DMS53 (cell line): Measurements from ENCODE around the gene CALD1.

Source experiments
- DNase-seq: peaks from one replicate; lab custom pipeline; 2025; lab: John Stamatoyannopoulos, UW

CALD1 gene

GRCh38 chr7:134761266-134761665 is 18.2 kb upstream of the CALD1 start:
- DNase-seq = no peak

GRCh38 chr7:134763960-134764359 is 15.5 kb upstream of the CALD1 start:
- DNase-seq = no peak

DNA sequence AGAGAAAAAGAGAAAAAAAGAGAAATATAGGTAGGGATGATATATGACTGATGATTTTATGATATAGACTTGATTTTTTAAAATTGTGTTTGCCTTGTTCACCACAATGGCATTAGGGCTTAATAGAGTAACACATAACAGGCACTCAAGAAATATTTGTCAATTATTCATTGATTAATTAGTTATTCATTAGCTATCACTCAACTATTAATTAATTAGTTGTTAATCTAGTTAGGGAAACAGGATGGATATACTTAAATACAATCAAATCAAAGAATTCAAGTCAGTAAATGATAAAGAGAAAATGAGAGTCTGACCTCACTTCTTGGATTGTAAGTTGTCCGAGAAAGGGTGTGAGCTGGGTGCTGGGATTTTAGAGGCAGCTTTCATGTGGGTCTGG is 15.1 kb upstream of the CALD1 start:
- no peak for DNase-seq

GRCh38 chr7:134766779-134767519 is 12.5 kb upstream of the CALD1 start:
- peak; percentile 20 for DNase-seq

DNA sequence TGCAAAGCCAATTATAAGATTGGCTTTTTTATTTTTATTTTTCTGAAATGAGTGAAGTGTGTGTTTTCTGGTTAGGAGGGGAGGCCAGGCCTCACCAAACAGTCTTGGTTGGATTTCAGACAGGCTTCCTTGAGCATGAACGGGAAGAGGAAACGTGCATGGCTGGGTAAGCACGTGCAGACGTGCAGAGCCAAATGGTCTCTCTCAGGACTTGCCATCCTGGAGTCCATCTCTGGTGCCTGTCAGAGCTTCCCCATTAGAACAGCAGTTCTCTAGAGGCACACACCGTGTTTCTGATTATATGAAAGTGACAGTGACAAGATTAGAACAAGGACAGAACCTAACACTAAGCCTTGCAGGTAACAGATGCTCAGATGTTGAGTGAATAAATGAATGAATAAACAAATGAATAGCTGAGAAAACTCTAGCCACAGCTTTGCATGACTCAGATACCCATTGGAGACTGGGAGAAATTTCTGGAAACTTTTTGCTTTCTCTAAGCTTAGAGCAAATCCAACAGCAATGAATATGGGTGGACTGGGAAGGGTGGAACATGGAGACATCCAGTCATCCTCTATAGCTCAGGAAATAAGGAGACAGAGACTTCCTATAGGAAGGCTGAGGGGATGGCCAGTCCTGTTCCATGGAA is 11.8 kb upstream of the CALD1 start:
- DNase-seq = peak; percentile 34

DNA sequence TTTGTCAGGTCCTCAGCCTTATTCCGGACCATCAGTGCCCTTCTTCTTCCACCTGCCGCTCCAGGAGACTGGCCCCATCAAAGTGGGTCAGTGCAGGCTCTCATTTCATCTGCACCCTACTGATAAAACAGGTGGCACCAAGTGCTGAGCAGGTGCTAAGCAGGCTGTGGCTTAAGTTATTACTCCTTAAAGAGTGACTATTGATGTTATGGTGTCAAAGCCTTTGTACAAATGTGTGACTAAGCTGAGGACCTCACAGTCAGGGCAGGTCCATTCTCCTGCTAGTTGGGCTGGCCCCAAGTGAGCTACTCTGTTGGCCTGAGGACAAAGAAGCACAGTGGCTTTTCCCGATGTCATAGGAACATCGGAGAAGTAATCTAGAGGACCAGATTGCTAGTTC is 11.2 kb upstream of the CALD1 start:
- DNase-seq = peak; percentile 70

GRCh38 chr7:134770676-134771075 is 8.8 kb upstream of the CALD1 start:
- peak; percentile 33 for DNase-seq

GRCh38 chr7:134771111-134771510 is 8.3 kb upstream of the CALD1 start:
- DNase-seq = no peak

GRCh38 chr7:134771889-134772288 is 7.5 kb upstream of the CALD1 start:
- peak; percentile 84 for DNase-seq

- no peak for DNase-seq
These were observed 7.0 kb upstream of the CALD1 start for GRCh38 chr7:134772401-134772800.

DNA sequence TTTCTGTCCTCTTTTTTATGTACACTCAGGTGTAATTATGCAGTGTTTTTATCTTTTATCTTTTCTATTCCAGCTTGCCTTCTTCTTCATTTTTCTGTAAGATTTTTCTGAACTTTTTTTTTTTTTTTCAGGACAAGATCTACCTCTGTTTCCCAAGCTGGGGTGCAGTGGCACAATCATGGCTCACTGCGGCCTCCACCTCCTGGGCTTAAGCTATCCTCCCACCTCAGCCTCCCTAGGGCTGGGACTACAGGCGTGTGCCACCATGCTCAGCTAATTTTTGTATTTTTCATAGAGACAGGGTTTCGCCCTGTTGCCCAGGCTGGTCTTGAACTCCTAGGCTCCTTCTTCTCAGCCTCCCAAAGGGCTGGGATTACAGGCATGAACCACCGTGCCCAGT is 6.3 kb upstream of the CALD1 start:
- no peak for DNase-seq

- DNase-seq = no peak
These were observed 5.3 kb upstream of the CALD1 start for GRCh38 chr7:134774119-134774518.

GRCh38 chr7:134777470-134777869 is 2.0 kb upstream of the CALD1 start:
- no peak for DNase-seq

DNA sequence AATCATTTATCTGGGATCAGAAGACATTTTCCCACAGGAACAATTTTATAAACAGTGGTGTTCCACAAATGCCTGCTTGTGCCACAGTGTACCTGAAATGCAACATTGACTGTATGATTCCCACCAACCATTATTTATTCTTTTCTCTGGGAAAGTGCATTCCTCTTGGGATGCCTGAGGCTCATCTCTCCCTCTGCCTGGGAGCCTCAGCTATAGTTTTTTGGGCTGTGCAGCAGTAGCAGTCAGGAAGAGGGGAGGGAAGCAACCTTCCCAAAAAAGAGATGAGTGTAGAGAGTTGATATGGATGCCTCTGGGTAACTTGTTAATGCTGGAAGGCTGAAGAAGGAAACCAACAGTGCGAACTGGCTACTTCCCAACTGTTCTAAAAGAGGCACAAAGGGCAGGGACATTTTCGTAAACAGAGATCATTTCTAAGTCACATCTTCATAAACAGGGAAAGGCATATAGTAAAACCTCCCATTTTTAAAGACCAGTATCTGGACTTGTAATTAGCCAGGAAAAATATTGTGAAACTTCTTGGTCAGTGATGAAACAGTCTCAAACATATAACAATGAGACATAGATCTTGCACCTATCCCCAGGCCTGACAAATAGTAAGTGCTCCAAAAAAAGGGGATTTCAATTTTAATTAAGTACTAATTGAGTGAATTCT is 1.4 kb upstream of the CALD1 start:
- DNase-seq = no peak

GRCh38 chr7:134779741-134780065 is 269 bp downstream of the CALD1 start:
- no peak for DNase-seq

GRCh38 chr7:134780166-134780828 is 863 bp downstream of the CALD1 start:
- DNase-seq = no peak

DNA sequence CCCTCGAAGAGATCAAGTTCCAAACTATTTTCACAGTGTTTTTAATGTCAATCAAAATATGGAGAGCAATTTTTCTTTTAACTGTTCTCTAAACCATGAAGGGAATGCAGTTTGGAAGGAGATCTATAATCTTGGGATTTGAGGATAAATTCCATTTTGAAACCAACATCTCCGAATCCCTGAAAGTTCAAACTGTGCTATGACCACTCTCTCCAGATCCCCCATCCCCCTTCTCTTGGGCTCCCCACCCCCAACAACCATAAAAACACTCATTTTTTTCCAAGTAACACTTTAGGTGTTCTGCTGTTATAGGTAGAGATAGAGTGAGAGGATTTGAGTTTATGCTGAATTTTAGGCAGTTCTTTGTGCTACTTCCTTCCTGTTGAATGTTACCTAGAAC is 1.7 kb downstream of the CALD1 start:
- no peak for DNase-seq

- DNase-seq = no peak
These were observed 2.7 kb downstream of the CALD1 start for GRCh38 chr7:134782121-134782623.

- no peak for DNase-seq
These were observed 4.0 kb downstream of the CALD1 start for GRCh38 chr7:134783294-134784069.

- DNase-seq = no peak
These were observed 5.0 kb downstream of the CALD1 start for GRCh38 chr7:134784251-134785049.

- DNase-seq = no peak
These were observed 6.4 kb downstream of the CALD1 start for GRCh38 chr7:134785842-134786241.
